Effector memory CD8-positive, alpha-beta T cell (primary cell): ENCODE data around the gene NLRX1.
"Not testable (repeated sequence)": the region's sequence is repeated elsewhere in the genome, so short reads cannot be mapped to it uniquely, and the experiment has no call there.

Source experiments
- ATAC-seq: fragments of 150-1000 bp; cut with Tn5 transposase; replicated peaks from 2 replicates; pipeline ENCODE4 v1.10.0; 2021; ENCODE audit warnings: mild to moderate bottlenecking, moderate library complexity
- DNase-seq, 3 experiments: peaks; one replicate each; pipeline ENCODE4 v3.0.0; 2021
- H3K27ac Mint-ChIP-seq, 2 donors: one replicate each; pipeline ENCODE4 v1.8.0; 2022; ENCODE audit warnings: mild to moderate bottlenecking in 2 of 2, mixed read lengths in 2 of 2, moderate library complexity in 2 of 2
- H3K27me3 Mint-ChIP-seq, 2 donors: one replicate each; pipeline ENCODE4 v1.8.0; 2022; ENCODE audit warnings: mixed read lengths in 2 of 2
- H3K36me3 Mint-ChIP-seq: one replicate; pipeline ENCODE4 v1.8.0; 2022; ENCODE audit warnings: mild to moderate bottlenecking, moderate library complexity, mixed read lengths; ENCODE audit not compliant: insufficient read depth
- H3K4me1 Mint-ChIP-seq, 2 donors: one replicate each; pipeline ENCODE4 v1.8.0; 2022; ENCODE audit warnings: low read depth in 2 of 2, mixed read lengths in 2 of 2
- H3K4me3 Mint-ChIP-seq, 2 donors: one replicate each; pipeline ENCODE4 v1.8.0; 2022; ENCODE audit warnings: mild to moderate bottlenecking in 2 of 2, mixed read lengths in 2 of 2, moderate library complexity in 2 of 2
- H3K9me3 Mint-ChIP-seq, 2 donors: one replicate each; pipeline ENCODE4 v1.8.0; 2022; ENCODE audit warnings: mixed read lengths in 2 of 2

The NLRX1 gene

GRCh38 chr11:119161871-119162270 is 6.7 kb upstream of the NLRX1 start:
- DNase-seq (no peak), ATAC-seq (no peak)
- no peaks in the 10 kb centered on the region for H3K27me3 Mint-ChIP-seq
- H3K27ac Mint-ChIP-seq, result peak overlapping the region in 1 of 2 donors; percentile 9
- no peak overlapping the region for H3K4me3 Mint-ChIP-seq
- peaks cover 3% of the 10 kb centered on the region for H3K36me3 Mint-ChIP-seq
- no peaks in the 10 kb centered on the region for H3K9me3 Mint-ChIP-seq
- H3K4me1 Mint-ChIP-seq, result no peaks in the 10 kb centered on the region

GRCh38 chr11:119166368-119167076 is 2.0 kb upstream of the NLRX1 start:
- H3K27me3 Mint-ChIP-seq, result no peaks in the 10 kb centered on the region
- H3K4me3 Mint-ChIP-seq, result no peak overlapping the region
- ATAC-seq (no peak), DNase-seq (no peak)
- no peak overlapping the region for H3K27ac Mint-ChIP-seq
- H3K9me3 Mint-ChIP-seq, result no peaks in the 10 kb centered on the region
- H3K36me3 Mint-ChIP-seq, result peaks cover 11% of the 10 kb centered on the region
- H3K4me1 Mint-ChIP-seq, result peaks cover 0 to 3% of the 10 kb centered on the region in 2 donors

- DNase-seq, H3K4me1 Mint-ChIP-seq, H3K27ac Mint-ChIP-seq, H3K9me3 Mint-ChIP-seq, H3K27me3 Mint-ChIP-seq, H3K36me3 Mint-ChIP-seq, H3K4me3 Mint-ChIP-seq, ATAC-seq: not testable (repeated sequence)
Measured at GRCh38 chr11:119167077-119167458, 1.5 kb upstream of the NLRX1 start.

GRCh38 chr11:119167933-119168332 is 592 bp upstream of the NLRX1 start:
- Mint-ChIP-seq H3K4me1 (peaks cover 0 to 3% of the 10 kb centered on the region in 2 donors), H3K27me3 (no peaks in the 10 kb centered on the region), H3K27ac (peak overlapping the region; percentile 59 to 69), H3K9me3 (no peaks in the 10 kb centered on the region), H3K4me3 (peak overlapping the region; percentile 87 to 89), H3K36me3 (peaks cover 8% of the 10 kb centered on the region)
- ATAC-seq (no peak), DNase-seq (no peak)

- no peaks in the 10 kb centered on the region for H3K27me3 Mint-ChIP-seq
- peak overlapping the region; percentile 87 to 89 for H3K4me3 Mint-ChIP-seq
- peak; percentile 5 for ATAC-seq
- H3K4me1 Mint-ChIP-seq, result peaks cover 0 to 3% of the 10 kb centered on the region in 2 donors
- DNase-seq, result peak in 1 of 3 experiments; percentile 13
- H3K9me3 Mint-ChIP-seq, result no peaks in the 10 kb centered on the region
- H3K27ac Mint-ChIP-seq, result peak overlapping the region; percentile 83 to 91
- H3K36me3 Mint-ChIP-seq, result peaks cover 8% of the 10 kb centered on the region
Measured at GRCh38 chr11:119169282-119169719, 776 bp downstream of the NLRX1 start.

- Mint-ChIP-seq H3K9me3 (no peaks in the 10 kb centered on the region), H3K4me1 (peaks cover 3 to 4% of the 10 kb centered on the region in 2 donors), H3K27me3 (no peaks in the 10 kb centered on the region), H3K27ac (peak overlapping the region in 1 of 2 donors; percentile 5), H3K4me3 (no peak overlapping the region), H3K36me3 (peaks cover 14% of the 10 kb centered on the region)
- DNase-seq (no peak), ATAC-seq (no peak)
Measured at GRCh38 chr11:119172513-119172912, 4.0 kb downstream of the NLRX1 start.

GRCh38 chr11:119173453-119173852 is 4.9 kb downstream of the NLRX1 start:
- no peaks in the 10 kb centered on the region for H3K27me3 Mint-ChIP-seq
- ATAC-seq, result no peak

GRCh38 chr11:119175493-119176077 is 7.1 kb downstream of the NLRX1 start:
- no peaks in the 10 kb centered on the region for H3K9me3 Mint-ChIP-seq
- no peak overlapping the region for H3K27ac Mint-ChIP-seq
- peaks cover 0 to 4% of the 10 kb centered on the region in 2 donors for H3K4me1 Mint-ChIP-seq
- ATAC-seq (no peak), DNase-seq (no peak)
- no peaks in the 10 kb centered on the region for H3K27me3 Mint-ChIP-seq
- H3K36me3 Mint-ChIP-seq, result peaks cover 18% of the 10 kb centered on the region
- no peak overlapping the region for H3K4me3 Mint-ChIP-seq

More at GRCh38 chr11:119173453-119173852, 4.9 kb downstream of the NLRX1 start:
- peak overlapping the region in 1 of 2 donors; percentile 22 for H3K27ac Mint-ChIP-seq
- H3K9me3 Mint-ChIP-seq, result no peaks in the 10 kb centered on the region
- no peak overlapping the region for H3K4me3 Mint-ChIP-seq
- DNase-seq, result no peak
- peaks cover 20% of the 10 kb centered on the region for H3K36me3 Mint-ChIP-seq
- H3K4me1 Mint-ChIP-seq, result peaks cover 3 to 4% of the 10 kb centered on the region in 2 donors

- Mint-ChIP-seq H3K4me1 (peaks cover 0 to 4% of the 10 kb centered on the region in 2 donors), H3K27ac (no peak overlapping the region), H3K27me3 (no peaks in the 10 kb centered on the region), H3K4me3 (no peak overlapping the region), H3K36me3 (peaks cover 17% of the 10 kb centered on the region), H3K9me3 (no peaks in the 10 kb centered on the region)
- no peak for ATAC-seq
- no peak for DNase-seq
Measured at GRCh38 chr11:119178166-119178680, 9.7 kb downstream of the NLRX1 start.

- peaks cover 0 to 4% of the 10 kb centered on the region in 2 donors for H3K4me1 Mint-ChIP-seq
- H3K4me3 Mint-ChIP-seq, result no peak overlapping the region
- DNase-seq, result no peak
- no peaks in the 10 kb centered on the region for H3K27me3 Mint-ChIP-seq
- no peak for ATAC-seq
- no peak overlapping the region for H3K27ac Mint-ChIP-seq
- no peaks in the 10 kb centered on the region for H3K9me3 Mint-ChIP-seq
- peaks cover 17% of the 10 kb centered on the region for H3K36me3 Mint-ChIP-seq
Measured at GRCh38 chr11:119179342-119179741, 10.8 kb downstream of the NLRX1 start.

GRCh38 chr11:119179983-119180382 is 11.5 kb downstream of the NLRX1 start:
- DNase-seq, result no peak
- H3K36me3 Mint-ChIP-seq, result peaks cover 17% of the 10 kb centered on the region
- no peaks in the 10 kb centered on the region for H3K27me3 Mint-ChIP-seq
- ATAC-seq, result no peak
- H3K4me3 Mint-ChIP-seq, result no peak overlapping the region
- H3K27ac Mint-ChIP-seq, result peak overlapping the region in 1 of 2 donors; percentile 25
- H3K9me3 Mint-ChIP-seq, result no peaks in the 10 kb centered on the region
- H3K4me1 Mint-ChIP-seq, result peaks cover 0 to 4% of the 10 kb centered on the region in 2 donors

- Mint-ChIP-seq H3K27me3 (peaks cover 2 to 10% of the 10 kb centered on the region in 2 donors), H3K36me3 (peaks cover 20% of the 10 kb centered on the region), H3K4me3 (no peak overlapping the region), H3K27ac (no peak overlapping the region), H3K4me1 (no peaks in the 10 kb centered on the region), H3K9me3 (no peaks in the 10 kb centered on the region)
- no peak for DNase-seq
- no peak for ATAC-seq
Measured at GRCh38 chr11:119180729-119181676, 12.5 kb downstream of the NLRX1 start.
